HUES6 (cell line): Measurements from ENCODE around the gene CCND1.
"Not testable (repeated sequence)": the region's sequence is repeated elsewhere in the genome, so short reads cannot be mapped to it uniquely, and the experiment has no call there.

Source experiments
- H3K27ac ChIP-seq: 2 replicates; pipeline ENCODE4 v1.7.0; 2013; ENCODE audit warnings: low read depth, mild to moderate bottlenecking, low read length, inconsistent platforms
- H3K27me3 ChIP-seq: 2 replicates; pipeline ENCODE4 v1.6.1; 2013; ENCODE audit warnings: low read length; ENCODE audit not compliant: control insufficient read depth, insufficient read depth
- H3K36me3 ChIP-seq: 2 replicates; pipeline ENCODE4 v1.6.1; 2013; ENCODE audit warnings: low read length; ENCODE audit not compliant: control insufficient read depth, insufficient read depth
- H3K4me1 ChIP-seq: 2 replicates; pipeline ENCODE4 v1.6.1; 2013; ENCODE audit warnings: low read length; ENCODE audit not compliant: control insufficient read depth, insufficient read depth
- H3K4me3 ChIP-seq: 2 replicates; pipeline ENCODE4 v1.5.1; 2013; ENCODE audit warnings: low read depth, low read length
- H3K9ac ChIP-seq: one replicate; pipeline ENCODE4 v1.6.1; 2013; ENCODE audit warnings: mild to moderate bottlenecking, low read length
- H3K9me3 ChIP-seq: 2 replicates; pipeline ENCODE4 v1.6.1; 2013; ENCODE audit warnings: low read depth, low read length; ENCODE audit not compliant: control insufficient read depth, insufficient read depth

Gene CCND1

GRCh38 chr11:69620683-69621290, 20.2 kb upstream of the CCND1 start:
- no peaks in the 10 kb centered on the region for H3K27me3 ChIP-seq
- H3K4me1 ChIP-seq: peaks cover 5% of the 10 kb centered on the region
- no peak overlapping the region for H3K9ac ChIP-seq
- H3K27ac ChIP-seq: no peak overlapping the region
- H3K36me3 ChIP-seq: no peaks in the 10 kb centered on the region
- no peak overlapping the region for H3K4me3 ChIP-seq
- H3K9me3 ChIP-seq: peaks cover 2% of the 10 kb centered on the region; the same call in 1 of the 2 replicates

- H3K4me1 ChIP-seq, H3K9me3 ChIP-seq, H3K4me3 ChIP-seq, H3K27ac ChIP-seq, H3K9ac ChIP-seq, H3K27me3 ChIP-seq, H3K36me3 ChIP-seq: not testable (repeated sequence)
Measured at GRCh38 chr11:69622097-69622681, 18.8 kb upstream of the CCND1 start.

- no peak overlapping the region for H3K27ac ChIP-seq
- H3K27me3 ChIP-seq: no peaks in the 10 kb centered on the region
- no peaks in the 10 kb centered on the region for H3K4me1 ChIP-seq
- H3K9ac ChIP-seq: no peak overlapping the region
- H3K4me3 ChIP-seq: no peak overlapping the region
- H3K9me3 ChIP-seq: peaks cover 10% of the 10 kb centered on the region
- no peaks in the 10 kb centered on the region for H3K36me3 ChIP-seq
Measured at GRCh38 chr11:69624293-69624692, 16.7 kb upstream of the CCND1 start.

GRCh38 chr11:69625476-69625875, 15.5 kb upstream of the CCND1 start:
- H3K36me3 ChIP-seq: no peaks in the 10 kb centered on the region
- H3K27ac ChIP-seq: no peak overlapping the region
- H3K4me1 ChIP-seq: no peaks in the 10 kb centered on the region
- H3K27me3 ChIP-seq: no peaks in the 10 kb centered on the region
- H3K9ac ChIP-seq: no peak overlapping the region
- no peak overlapping the region for H3K4me3 ChIP-seq
- peaks cover 22% of the 10 kb centered on the region for H3K9me3 ChIP-seq

GRCh38 chr11:69627551-69627950, 13.4 kb upstream of the CCND1 start:
- Histone ChIP-seq H3K27ac (no peak overlapping the region), H3K4me1 (no peaks in the 10 kb centered on the region), H3K9me3 (peaks cover 23% of the 10 kb centered on the region), H3K9ac (no peak overlapping the region), H3K4me3 (no peak overlapping the region), H3K27me3 (no peaks in the 10 kb centered on the region), H3K36me3 (no peaks in the 10 kb centered on the region)

- H3K4me3 ChIP-seq: no peak overlapping the region
- peaks cover 8% of the 10 kb centered on the region; the same call in 1 of the 2 replicates for H3K4me1 ChIP-seq
- peaks cover 23% of the 10 kb centered on the region for H3K9me3 ChIP-seq
- H3K27ac ChIP-seq: no peak overlapping the region
- no peaks in the 10 kb centered on the region; the same call in 1 of the 2 replicates for H3K27me3 ChIP-seq
- no peak overlapping the region for H3K9ac ChIP-seq
- no peaks in the 10 kb centered on the region for H3K36me3 ChIP-seq
Measured at GRCh38 chr11:69630017-69630416, 10.9 kb upstream of the CCND1 start.

- Histone ChIP-seq H3K9me3 (peaks cover 23% of the 10 kb centered on the region), H3K4me3 (no peak overlapping the region), H3K27ac (no peak overlapping the region), H3K27me3 (peaks cover under 1% of the 10 kb centered on the region; the same call in 1 of the 2 replicates), H3K9ac (no peak overlapping the region), H3K4me1 (peaks cover 10% of the 10 kb centered on the region; the same call in 1 of the 2 replicates), H3K36me3 (no peaks in the 10 kb centered on the region)
Measured at GRCh38 chr11:69630424-69630823, 10.5 kb upstream of the CCND1 start.

- peaks cover 22% of the 10 kb centered on the region for H3K27me3 ChIP-seq
- no peak overlapping the region for H3K27ac ChIP-seq
- no peaks in the 10 kb centered on the region for H3K36me3 ChIP-seq
- H3K9me3 ChIP-seq: peaks cover 23% of the 10 kb centered on the region
- no peak overlapping the region for H3K4me3 ChIP-seq
- H3K4me1 ChIP-seq: peaks cover 24% of the 10 kb centered on the region
- no peak overlapping the region for H3K9ac ChIP-seq
Measured at GRCh38 chr11:69632900-69633299, 8.1 kb upstream of the CCND1 start.

- Histone ChIP-seq H3K27me3 (peaks cover 22% of the 10 kb centered on the region), H3K27ac (no peak overlapping the region), H3K4me1 (peaks cover 24% of the 10 kb centered on the region), H3K4me3 (no peak overlapping the region), H3K9me3 (peaks cover 16% of the 10 kb centered on the region), H3K9ac (no peak overlapping the region), H3K36me3 (no peaks in the 10 kb centered on the region)
Measured at GRCh38 chr11:69634069-69634468, 6.9 kb upstream of the CCND1 start.

GRCh38 chr11:69634590-69634989, 6.4 kb upstream of the CCND1 start:
- H3K36me3 ChIP-seq: no peaks in the 10 kb centered on the region
- H3K9ac ChIP-seq: no peak overlapping the region
- peaks cover 10% of the 10 kb centered on the region for H3K9me3 ChIP-seq
- no peak overlapping the region for H3K27ac ChIP-seq
- H3K27me3 ChIP-seq: peaks cover 22% of the 10 kb centered on the region
- H3K4me3 ChIP-seq: no peak overlapping the region
- H3K4me1 ChIP-seq: peaks cover 24% of the 10 kb centered on the region

GRCh38 chr11:69635195-69635594, 5.8 kb upstream of the CCND1 start:
- H3K27me3 ChIP-seq: peaks cover 22% of the 10 kb centered on the region
- no peak overlapping the region for H3K9ac ChIP-seq

More at GRCh38 chr11:69635195-69635594, 5.8 kb upstream of the CCND1 start:
- Histone ChIP-seq H3K27ac (no peak overlapping the region), H3K4me3 (no peak overlapping the region), H3K9me3 (peaks cover 4% of the 10 kb centered on the region; the same call in 1 of the 2 replicates), H3K36me3 (no peaks in the 10 kb centered on the region), H3K4me1 (peaks cover 28% of the 10 kb centered on the region)
